Mucosa of descending colon (tissue), 3 donors: ENCODE results near the gene FUT8. TPM values are rescaled to one million over a fixed set of nuclear protein-coding genes. Genes with fewer than 3 reads are reported as not detected.
A peak's percentile ranks its signal among the peaks of the same experiment; 100 is the strongest.

Experiments
- ATAC-seq: fragments of 200-7000 bp; cut with Tn5 transposase; one replicate; pipeline ENCODE4 v1.9.1; 2020; ENCODE audit warnings: mild to moderate bottlenecking, moderate library complexity
- DNase-seq, 3 donors: peaks; one replicate each; pipeline ENCODE4 v3.0.0-alpha.2; 2020
- H3K36me3 ChIP-seq: fragments of 200-600 bp; one replicate; pipeline ENCODE4 v1.8.0; 2021; ENCODE audit warnings: low read depth, mild to moderate bottlenecking
- H3K4me1 ChIP-seq: fragments of 200-600 bp; one replicate; pipeline ENCODE4 v1.8.0; 2021; ENCODE audit warnings: low read depth, mild to moderate bottlenecking
- H3K4me3 ChIP-seq: fragments of 200-600 bp; one replicate; pipeline ENCODE4 v1.8.0; 2021; ENCODE audit warnings: mild to moderate bottlenecking
- H3K9me3 ChIP-seq: fragments of 200-600 bp; one replicate; pipeline ENCODE4 v1.8.0; 2021; ENCODE audit warnings: mild to moderate bottlenecking
- intact Hi-C, 2 donors: fragments of 100-400 bp; cut with DNase I in 1 of 2; cut with micrococcal nuclease in 1 of 2; formaldehyde crosslinking; loops; one replicate each; pipeline versions ENCODE4 v1.11.0 to v1.11.1; 2022; cut with DNase I, micrococcal nuclease
- total RNA-seq, 3 donors: library from RNA; stranded (reverse); fragmentation: NEBNext Ultra II Directional in 2 of 3; extraction: Animal tissue kit (Norgen Biotek cat#: 25700) in 2 of 3; gene quantifications; one replicate each; pipeline versions ENCODE4 v1.2.1 to v1.2.4, GENCODE V29; 2021 to 2023
- TF ChIP-seq, protein P1 (sequence below): fragments of 200-600 bp; IDR thresholded peaks from one replicate; pipeline ENCODE4 v1.8.0; 2022; ENCODE audit warnings: antibody characterized with exemption, mild to moderate bottlenecking
- donor health status: DM: no; HTN: no; CAD: no; lungs with moderate emphysema.
- donor health status: DM: no; HTN: no; CAD: no.
- donor health status: DM: no; HTN: yes; CAD: no.

The FUT8 gene
- total RNA-seq, 3 donors from 2014 or later: 24.7 to 38.1 (median 32.2) TPM

GRCh38 chr14:65373016-65373670 is 39.4 kb upstream of the FUT8 start:
- Histone ChIP-seq H3K4me3 (no peak overlapping the region), H3K9me3 (no peaks in the 10 kb centered on the region), H3K4me1 (no peaks in the 10 kb centered on the region), H3K36me3 (no peaks in the 10 kb centered on the region)
- TF ChIP-seq, protein P1, sequence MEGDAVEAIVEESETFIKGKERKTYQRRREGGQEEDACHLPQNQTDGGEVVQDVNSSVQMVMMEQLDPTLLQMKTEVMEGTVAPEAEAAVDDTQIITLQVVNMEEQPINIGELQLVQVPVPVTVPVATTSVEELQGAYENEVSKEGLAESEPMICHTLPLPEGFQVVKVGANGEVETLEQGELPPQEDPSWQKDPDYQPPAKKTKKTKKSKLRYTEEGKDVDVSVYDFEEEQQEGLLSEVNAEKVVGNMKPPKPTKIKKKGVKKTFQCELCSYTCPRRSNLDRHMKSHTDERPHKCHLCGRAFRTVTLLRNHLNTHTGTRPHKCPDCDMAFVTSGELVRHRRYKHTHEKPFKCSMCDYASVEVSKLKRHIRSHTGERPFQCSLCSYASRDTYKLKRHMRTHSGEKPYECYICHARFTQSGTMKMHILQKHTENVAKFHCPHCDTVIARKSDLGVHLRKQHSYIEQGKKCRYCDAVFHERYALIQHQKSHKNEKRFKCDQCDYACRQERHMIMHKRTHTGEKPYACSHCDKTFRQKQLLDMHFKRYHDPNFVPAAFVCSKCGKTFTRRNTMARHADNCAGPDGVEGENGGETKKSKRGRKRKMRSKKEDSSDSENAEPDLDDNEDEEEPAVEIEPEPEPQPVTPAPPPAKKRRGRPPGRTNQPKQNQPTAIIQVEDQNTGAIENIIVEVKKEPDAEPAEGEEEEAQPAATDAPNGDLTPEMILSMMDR: no peak
- intact Hi-C loops: no loop called here
- ATAC-seq (peak; percentile 62), DNase-seq (no peak)

GRCh38 chr14:65373671-65374039 is 38.9 kb upstream of the FUT8 start:
- Histone ChIP-seq H3K4me3 (no peak overlapping the region), H3K4me1 (no peaks in the 10 kb centered on the region), H3K9me3 (no peaks in the 10 kb centered on the region), H3K36me3 (no peaks in the 10 kb centered on the region)
- intact Hi-C loops: no loop called here
- TF ChIP-seq, protein P1: no peak
- no peak for ATAC-seq
- DNase-seq: no peak

GRCh38 chr14:65377576-65377975 is 35.0 kb upstream of the FUT8 start:
- Histone ChIP-seq H3K4me3 (no peak overlapping the region), H3K9me3 (no peaks in the 10 kb centered on the region), H3K4me1 (no peaks in the 10 kb centered on the region), H3K36me3 (no peaks in the 10 kb centered on the region)
- TF ChIP-seq, protein P1: no peak
- no peak for DNase-seq
- intact Hi-C loops: no loop called here
- ATAC-seq: no peak

- intact Hi-C loops: no loop called here
- Histone ChIP-seq H3K36me3 (no peaks in the 10 kb centered on the region), H3K4me1 (no peaks in the 10 kb centered on the region), H3K9me3 (no peaks in the 10 kb centered on the region), H3K4me3 (no peak overlapping the region)
- no peak for ATAC-seq
- DNase-seq: no peak
- TF ChIP-seq, protein P1: no peak
Measured at GRCh38 chr14:65382586-65382985, 29.9 kb upstream of the FUT8 start.

DNA sequence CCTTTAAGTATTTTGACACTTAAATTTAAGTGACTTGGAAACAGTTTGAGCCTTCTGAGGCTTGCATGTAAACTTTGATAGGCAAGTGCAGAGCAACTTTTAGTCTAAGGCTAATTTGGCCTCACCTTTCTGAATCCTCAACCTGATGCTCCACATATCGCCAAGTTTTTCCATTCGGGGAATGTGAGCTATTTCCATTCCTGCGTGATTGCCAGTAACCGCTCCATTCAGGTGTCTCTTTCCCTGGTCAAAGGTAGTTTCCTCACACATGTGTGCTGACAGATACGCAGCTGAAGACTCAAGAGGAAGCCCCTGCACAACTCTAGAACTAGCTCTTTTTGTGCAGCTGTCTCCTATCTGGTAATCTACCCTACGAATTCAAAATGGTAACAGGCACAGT is 25.4 kb upstream of the FUT8 start:
- ATAC-seq (no peak), DNase-seq (no peak)
- Histone ChIP-seq H3K36me3 (no peaks in the 10 kb centered on the region), H3K4me3 (no peak overlapping the region), H3K9me3 (no peaks in the 10 kb centered on the region), H3K4me1 (no peaks in the 10 kb centered on the region)
- TF ChIP-seq, protein P1: no peak
- intact Hi-C loops: no loop called here

DNA sequence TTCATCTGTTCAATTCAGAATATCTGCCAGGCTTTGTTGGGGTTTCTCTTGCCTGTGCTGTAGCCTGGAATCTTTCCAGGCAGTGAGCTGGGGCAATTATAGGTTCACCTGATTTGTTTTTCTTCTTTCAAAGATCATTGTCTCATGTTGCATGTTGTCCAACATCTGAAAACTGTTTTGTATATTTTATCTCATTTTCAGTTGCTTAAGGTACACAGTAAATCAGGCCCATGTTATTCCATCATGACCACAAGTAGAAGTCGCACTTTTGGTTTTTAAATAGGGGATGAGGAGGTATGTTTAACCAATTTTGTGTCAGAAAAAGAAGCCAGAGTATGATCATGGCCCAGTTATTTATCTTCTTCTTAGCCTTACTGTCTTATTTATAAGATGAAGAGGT is 24.9 kb upstream of the FUT8 start:
- DNase-seq (no peak), ATAC-seq (no peak)
- TF ChIP-seq, protein P1: no peak
- no peaks in the 10 kb centered on the region for H3K4me1 ChIP-seq
- H3K4me3 ChIP-seq: no peak overlapping the region
- H3K9me3 ChIP-seq: no peaks in the 10 kb centered on the region
- H3K36me3 ChIP-seq: no peaks in the 10 kb centered on the region
- intact Hi-C loops: no loop called here
